H1 (cell line): ENCODE results near the gene CEP135. TPM values are rescaled to one million over a fixed set of nuclear protein-coding genes. Genes with fewer than 3 reads are reported as not detected.

Experiments
- CTCF ChIA-PET: fragments of 300-600 bp; sonication (Branson Sonifier 250); formaldehyde crosslinking; loops from one replicate; lab custom pipeline; 2021; ENCODE audit not compliant: partially characterized antibody; lab: Charles Lee
- POLR2A ChIA-PET: fragments of 300-600 bp; sonication (Branson Sonifier 250); formaldehyde crosslinking; loops from one replicate; lab custom pipeline; 2021; ENCODE audit warnings: inconsistent platforms; ENCODE audit not compliant: partially characterized antibody; lab: Charles Lee
- DNase-seq, 2 experiments: peaks; one replicate each; pipeline versions ENCODE4 v3.0.0 to v3.0.0-alpha.2; 2010 to 2022; ENCODE audit warnings: low spot score in 2 of 2, low read depth in 1 of 2, mixed read lengths in 1 of 2
- FAIRE-seq: peaks from 2 replicates; lab custom pipeline; 2011; peaks lifted over from hg19 to GRCh38; lab: Jason Lieb, UNC
- H2AFZ ChIP-seq: 2 replicates; pipeline ENCODE4 v1.8.1; 2012; ENCODE audit warnings: low read length, inconsistent platforms
- H2AK5ac ChIP-seq: 2 replicates; pipeline ENCODE4 v1.6.1; 2013; ENCODE audit warnings: low read depth, low read length
- H2BK120ac ChIP-seq: replicated peaks from 2 replicates; pipeline ENCODE3; 2013; ENCODE audit warnings: low read depth, low read length, inconsistent platforms
- H2BK12ac ChIP-seq: 2 replicates; pipeline ENCODE4 v1.6.1; 2013; ENCODE audit warnings: low read depth, low read length
- H2BK15ac ChIP-seq: 2 replicates; pipeline ENCODE4 v1.6.1; 2013; ENCODE audit warnings: low read length
- H2BK20ac ChIP-seq: 2 replicates; pipeline ENCODE4 v1.6.1; 2013; ENCODE audit warnings: low read length
- H2BK5ac ChIP-seq: 2 replicates; pipeline ENCODE4 v1.6.1; 2013; ENCODE audit warnings: low read depth, low read length
- H3K14ac ChIP-seq: 2 replicates; pipeline ENCODE4 v1.6.1; 2013; ENCODE audit warnings: inconsistent platforms; ENCODE audit not compliant: insufficient read length
- H3K18ac ChIP-seq: 2 replicates; pipeline ENCODE4 v1.6.1; 2013; ENCODE audit warnings: low read length; ENCODE audit errors: extremely low read depth
- H3K23ac ChIP-seq: 2 replicates; pipeline ENCODE4 v1.6.1; 2013; ENCODE audit warnings: inconsistent platforms; ENCODE audit not compliant: insufficient read length
- H3K23me2 ChIP-seq: 2 replicates; pipeline ENCODE4 v1.6.1; 2013; ENCODE audit warnings: low read depth, low read length
- H3K27ac ChIP-seq: 2 replicates; pipeline ENCODE4 v1.6.1; 2011; ENCODE audit warnings: low read depth, low read length, inconsistent platforms
- H3K27me3 ChIP-seq, 4 experiments: replicated peaks in 1 of 4; 1 replicate in 1 of 4; 2 replicates in 3 of 4; pipeline versions ENCODE4 v1.6.1 to v1.8.1; 2011 to 2013; ENCODE audit warnings: low read length in 3 of 4, mild to moderate bottlenecking in 3 of 4, inconsistent platforms in 2 of 4, mixed read lengths in 2 of 4, moderate library complexity in 1 of 4; ENCODE audit not compliant: control insufficient read depth in 3 of 4, insufficient read depth in 3 of 4; ENCODE audit errors: extremely low read depth in 1 of 4
- H3K36me3 ChIP-seq, 4 experiments: 2 replicates each; pipeline versions ENCODE4 v1.6.1 to v1.8.1; 2011 to 2013; ENCODE audit warnings: mild to moderate bottlenecking in 4 of 4, low read length in 3 of 4, moderate library complexity in 2 of 4, control low read depth in 1 of 4, inconsistent platforms in 1 of 4; ENCODE audit not compliant: insufficient read depth in 4 of 4, control insufficient read depth in 2 of 4
- H3K4ac ChIP-seq: replicated peaks from 2 replicates; pipeline ENCODE3; 2013; ENCODE audit warnings: low read length, low read depth, mixed read lengths, inconsistent platforms; ENCODE audit not compliant: insufficient read length
- H3K4me1 ChIP-seq, 4 experiments: replicated peaks in 1 of 4; 1 replicate in 1 of 4; 2 replicates in 3 of 4; pipeline versions ENCODE4 v1.6.1 to v1.8.1; 2011 to 2013; ENCODE audit warnings: low read length in 3 of 4, inconsistent platforms in 2 of 4, mixed read lengths in 1 of 4; ENCODE audit not compliant: insufficient read depth in 4 of 4, control insufficient read depth in 3 of 4
- H3K4me2 ChIP-seq, 2 experiments: 2 replicates each; pipeline versions ENCODE4 v1.6.1 to v1.8.1; 2011 to 2013; ENCODE audit warnings: low read depth in 2 of 2, low read length in 2 of 2, control low read depth in 1 of 2, inconsistent platforms in 1 of 2, mild to moderate bottlenecking in 1 of 2; ENCODE audit not compliant: insufficient read depth in 1 of 2
- H3K4me3 ChIP-seq, 4 experiments: fragments of 200-600, 300-600 bp in 1 of 4; sonication (generic), shearing (Covaris generic), sonication (Bioruptor Twin) in 1 of 4; 2 replicates each; pipeline versions ENCODE4 v1.5.1 to v1.8.1; 2011 to 2016; ENCODE audit warnings: low read length in 4 of 4, low read depth in 3 of 4, control low read depth in 2 of 4, inconsistent platforms in 2 of 4, mild to moderate bottlenecking in 2 of 4, mixed read lengths in 1 of 4, moderate library complexity in 1 of 4; ENCODE audit not compliant: insufficient read depth in 2 of 4; ENCODE audit errors: extremely low read depth in 1 of 4
- H3K56ac ChIP-seq: replicated peaks from 2 replicates; pipeline ENCODE3; 2013; ENCODE audit warnings: low read depth, mild to moderate bottlenecking, mixed read lengths, low read length, inconsistent platforms; ENCODE audit not compliant: insufficient read length
- H3K79me1 ChIP-seq: 2 replicates; pipeline ENCODE4 v1.6.1; 2013; ENCODE audit warnings: low read depth, low read length, control low read depth
- H3K79me2 ChIP-seq, 2 experiments: 2 replicates each; pipeline versions ENCODE4 v1.6.1 to v1.8.1; 2012 to 2013; ENCODE audit warnings: low read length in 2 of 2, mild to moderate bottlenecking in 2 of 2, inconsistent platforms in 1 of 2; ENCODE audit not compliant: insufficient read depth in 2 of 2, control insufficient read depth in 1 of 2
- H3K9ac ChIP-seq, 4 experiments: replicated peaks in 1 of 4; 1 replicate in 1 of 4; 2 replicates in 3 of 4; pipeline versions ENCODE4 v1.6.1 to v1.8.1; 2011 to 2013; ENCODE audit warnings: low read depth in 3 of 4, low read length in 3 of 4, control low read depth in 2 of 4, mild to moderate bottlenecking in 2 of 4, moderate library complexity in 2 of 4, inconsistent platforms in 1 of 4; ENCODE audit errors: extremely low read depth in 1 of 4
- H3K9me3 ChIP-seq, 2 experiments: 2 replicates each; pipeline versions ENCODE4 v1.6.1 to v1.8.1; 2012 to 2013; ENCODE audit warnings: mild to moderate bottlenecking in 2 of 2, moderate library complexity in 2 of 2, control low read depth in 1 of 2, inconsistent platforms in 1 of 2, low read depth in 1 of 2, low read length in 1 of 2, mixed read lengths in 1 of 2; ENCODE audit not compliant: insufficient read depth in 2 of 2
- H4K20me1 ChIP-seq, 2 experiments: replicated peaks in 1 of 2; 2 replicates each; pipeline versions ENCODE3 to v1.8.1; 2011 to 2013; ENCODE audit warnings: inconsistent platforms in 2 of 2, low read length in 2 of 2, mild to moderate bottlenecking in 1 of 2; ENCODE audit not compliant: insufficient read depth in 2 of 2, control insufficient read depth in 1 of 2
- H4K5ac ChIP-seq: 2 replicates; pipeline ENCODE4 v1.6.1; 2013; ENCODE audit warnings: low read length, low read depth, mixed read lengths, inconsistent platforms; ENCODE audit not compliant: insufficient read length
- H4K8ac ChIP-seq: 2 replicates; pipeline ENCODE4 v1.8.0; 2013; ENCODE audit warnings: mild to moderate bottlenecking, moderate library complexity, low read length, inconsistent platforms; ENCODE audit not compliant: insufficient read depth; ENCODE audit errors: extremely low read depth
- H4K91ac ChIP-seq: replicated peaks from 2 replicates; pipeline ENCODE3; 2013; ENCODE audit warnings: low read length, mixed read lengths, inconsistent platforms; ENCODE audit not compliant: insufficient read length
- HDAC2 ChIP-seq, 2 experiments: fragments of 300-600 bp in 1 of 2; sonication (generic) in 1 of 2; IDR thresholded peaks; 2 replicates each; pipeline ENCODE4 v1.6.1; 2011 to 2012; ENCODE audit warnings: low read depth in 2 of 2, low read length in 2 of 2, mild to moderate bottlenecking in 2 of 2, moderate library complexity in 2 of 2, borderline replicate concordance in 1 of 2, inconsistent platforms in 1 of 2
- TAF7 ChIP-seq: optimal IDR thresholded peaks from 2 replicates; pipeline ENCODE3; 2011; ENCODE audit warnings: low read depth, mild to moderate bottlenecking, inconsistent platforms, low read length, moderate library complexity, borderline replicate concordance
- WGBS, 2 experiments: shearing (Covaris generic) in 1 of 2; methylation state at CpG; one replicate each; pipeline versions ENCODE4 v1.1.6 to v1.1.7; 2013 to 2015; ENCODE audit warnings: low lambda C conversion rate in 2 of 2, mixed read lengths in 2 of 2, inconsistent platforms in 1 of 2, low coverage in 1 of 2, missing lambda C conversion rate in 1 of 2; ENCODE audit not compliant: insufficient replicate concordance in 2 of 2, insufficient coverage in 1 of 2, insufficient read length in 1 of 2; ENCODE audit errors: extremely low coverage in 1 of 2, missing lambda C conversion rate in 1 of 2; 5-methylcytosine and 5-hydroxymethylcytosine counted together
- polyA plus RNA-seq, 7 experiments: library from polyadenylated mRNA; depleted of rRNA in 3 of 7; stranded (reverse) in 5 of 7; unstranded in 2 of 7; fragments of >200 nt in 5 of 7; fragments of 200-250 nt in 2 of 7; gene quantifications; 1 replicate in 5 of 7; 2 replicates in 1 of 7; 4 replicates in 1 of 7; pipeline versions ENCODE4 v1.2.1 to v1.2.3, GENCODE V29; 2011 to 2013; ENCODE audit warnings: missing spikeins in 2 of 7, mixed read lengths in 2 of 7
- total RNA-seq: library from RNA; stranded (reverse); fragmentation: NEBNext Ultra II Directional; extraction: Animal tissue kit (Norgen Biotek cat#: 25700); gene quantifications from 2 replicates; pipeline ENCODE4 v1.2.1, GENCODE V29; 2021

CEP135 gene
- total and polyA plus RNA-seq, 2 of the 8 experiments (the other 6 are each of a cell fraction or from before 2014, with no cell fraction given), result 2.7 to 14.5 TPM

DNA sequence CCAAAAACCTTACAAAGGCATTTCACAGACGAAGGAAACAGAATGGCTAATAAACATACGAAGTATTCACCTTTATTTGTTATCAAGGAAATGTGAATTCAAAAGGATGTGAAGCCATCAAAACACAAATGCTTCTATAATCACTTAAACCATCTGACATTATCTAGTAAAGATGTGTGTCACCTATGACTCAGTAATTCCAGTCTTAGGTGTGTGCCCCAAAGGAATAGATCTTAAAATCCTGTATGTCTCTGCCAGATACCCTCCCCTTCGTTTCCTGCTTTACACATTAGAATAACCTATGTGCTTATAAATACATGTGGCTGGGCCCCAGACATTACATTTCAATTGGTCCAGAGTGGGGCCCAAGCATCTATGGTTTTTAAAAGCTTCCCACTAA, 41.8 kb upstream of the CEP135 start:
- H3K27me3 ChIP-seq, result no peaks in the 10 kb centered on the region
- H2BK15ac ChIP-seq, result no peak overlapping the region
- no peaks in the 10 kb centered on the region for H3K79me1 ChIP-seq
- H3K4ac ChIP-seq, result no peak overlapping the region
- no peak overlapping the region for H2BK20ac ChIP-seq
- no peak overlapping the region for H2AK5ac ChIP-seq
- no peak overlapping the region for H4K91ac ChIP-seq
- no peak for TF ChIP-seq TAF7
- TF ChIP-seq HDAC2 (IDR thresholded peaks at IDR 0.05; ENCODE audit: borderline replicate concordance in 1 of 2, low read depth in 2 of 2, low read length in 2 of 2), result no peak
- H2BK12ac ChIP-seq, result no peak overlapping the region
- H4K5ac ChIP-seq, result no peak overlapping the region
- no peak overlapping the region for H2BK5ac ChIP-seq
- H2AFZ ChIP-seq, result no peak overlapping the region
- H2BK120ac ChIP-seq, result no peak overlapping the region
- H3K9ac ChIP-seq, result no peak overlapping the region
- H3K23me2 ChIP-seq, result no peaks in the 10 kb centered on the region
- DNase-seq (no peak), FAIRE-seq (no peak)
- 95% methylated on average over 3 of the region's 3 CpGs; no CpG with 5 or more reads in 1 of the 2 experiments for WGBS, 2 experiments
- ChIA-PET POLR2A (no interaction called here), CTCF (no interaction called here)
- peaks cover 0 to 8% (median 0%) of the 10 kb centered on the region in 4 experiments; a peak in 1 of 8 replicates for H3K36me3 ChIP-seq
- H3K4me1 ChIP-seq, result no peaks in the 10 kb centered on the region
- H3K18ac ChIP-seq, result no peak overlapping the region
- H3K79me2 ChIP-seq, result no peaks in the 10 kb centered on the region
- H4K20me1 ChIP-seq, result no peaks in the 10 kb centered on the region
- no peak overlapping the region for H3K4me3 ChIP-seq
- no peaks in the 10 kb centered on the region for H3K9me3 ChIP-seq
- H3K56ac ChIP-seq, result no peak overlapping the region
- no peak overlapping the region for H3K4me2 ChIP-seq
- H4K8ac ChIP-seq, result no peak overlapping the region
- no peak overlapping the region for H3K23ac ChIP-seq
- no peak overlapping the region for H3K27ac ChIP-seq
- H3K14ac ChIP-seq, result no peak overlapping the region
